ENCODE results near the gene KCNE1. TPM values are rescaled to one million over a fixed set of nuclear protein-coding genes. Genes with fewer than 3 reads are reported as not detected.
"Not testable (repeated sequence)": the region's sequence is repeated elsewhere in the genome, so short reads cannot be mapped to it uniquely, and the experiment has no call there.

KCNE1 gene
- total RNA-seq, 1 experiment from 2014 or later = not detected

DNA sequence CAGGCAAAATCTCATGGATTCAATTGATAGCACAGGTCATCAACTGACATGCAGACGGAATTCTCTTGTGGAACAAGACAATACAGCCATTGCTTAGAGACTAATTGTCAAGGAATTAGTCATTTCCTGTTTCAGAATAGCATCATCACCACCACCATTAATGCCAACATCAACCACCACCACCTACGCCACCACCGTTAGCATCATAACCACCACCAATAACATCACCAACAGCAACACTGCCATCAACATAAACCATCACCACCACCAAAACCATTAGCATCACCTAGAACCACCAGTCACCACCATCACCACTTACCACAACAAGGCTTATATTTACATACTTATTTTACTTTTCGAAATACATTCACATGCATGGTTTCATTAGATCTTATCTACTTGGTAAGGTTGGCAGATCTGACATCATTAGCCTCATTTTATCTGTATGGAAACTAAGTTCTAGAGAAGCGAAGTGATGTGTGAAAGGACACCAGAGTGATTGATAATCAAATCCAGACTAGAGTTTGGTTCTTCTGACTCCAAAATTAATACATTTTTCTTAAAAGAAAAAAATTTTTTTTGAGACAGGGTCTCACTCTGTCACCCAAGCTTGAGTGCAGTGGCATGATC, 94.4 kb downstream of the KCNE1 start:
- H3K4me1 ChIP-seq (ENCODE audit: low read length); H3K9me3 ChIP-seq (ENCODE audit: low read length); DNase-seq; H2AFZ ChIP-seq (ENCODE audit: low read length); H3K27me3 ChIP-seq (ENCODE audit: low read length); H3K36me3 ChIP-seq (ENCODE audit: insufficient read depth, low read length); H3K4me2 ChIP-seq (ENCODE audit: low read depth, low read length, poor library complexity, severe bottlenecking); H3K9me2 ChIP-seq (replicated peaks; ENCODE audit: insufficient read depth, low read length); H4K20me1 ChIP-seq (ENCODE audit: insufficient read depth, low read depth, low read length); H3K27ac ChIP-seq (ENCODE audit: low read length); H3K79me2 ChIP-seq (ENCODE audit: low read length); H3K4me3 ChIP-seq (ENCODE audit: low read length); H3K9ac ChIP-seq (ENCODE audit: low read length): not testable (repeated sequence)

DNA sequence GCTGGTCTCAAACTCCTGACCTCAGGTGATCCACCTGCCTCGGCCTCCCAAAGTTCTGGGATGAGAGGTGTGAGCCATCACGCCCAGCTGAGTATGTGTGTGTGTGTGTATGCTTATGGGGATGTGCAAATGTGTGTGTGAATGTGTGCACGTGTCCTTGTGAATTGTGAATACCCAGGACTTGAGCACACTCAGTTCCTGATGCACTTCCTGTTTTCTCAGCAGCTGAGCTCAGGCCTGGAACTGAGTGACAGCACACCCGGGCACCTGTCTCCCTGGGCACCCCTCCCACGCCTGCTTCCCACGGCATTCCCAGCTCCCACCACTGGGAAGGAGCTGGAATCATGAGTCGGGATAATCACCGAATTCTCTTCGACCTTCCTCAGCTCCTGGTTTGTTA, 104.7 kb downstream of the KCNE1 start:
- not testable (repeated sequence) for H3K4me2 ChIP-seq (ENCODE audit: low read depth, low read length, poor library complexity, severe bottlenecking); H3K4me1 ChIP-seq (ENCODE audit: low read length); H2AFZ ChIP-seq (ENCODE audit: low read length); H3K36me3 ChIP-seq (ENCODE audit: insufficient read depth, low read length); H4K20me1 ChIP-seq (ENCODE audit: insufficient read depth, low read depth, low read length); H3K9ac ChIP-seq (ENCODE audit: low read length); H3K9me2 ChIP-seq (replicated peaks; ENCODE audit: insufficient read depth, low read length); H3K9me3 ChIP-seq (ENCODE audit: low read length); H3K27ac ChIP-seq (ENCODE audit: low read length); DNase-seq; H3K27me3 ChIP-seq (ENCODE audit: low read length); H3K4me3 ChIP-seq (ENCODE audit: low read length); H3K79me2 ChIP-seq (ENCODE audit: low read length)

- H3K9me2 ChIP-seq (replicated peaks; ENCODE audit: insufficient read depth, low read length); H2AFZ ChIP-seq (ENCODE audit: low read length); H4K20me1 ChIP-seq (ENCODE audit: insufficient read depth, low read depth, low read length); H3K9me3 ChIP-seq (ENCODE audit: low read length); H3K79me2 ChIP-seq (ENCODE audit: low read length); H3K4me2 ChIP-seq (ENCODE audit: low read depth, low read length, poor library complexity, severe bottlenecking); H3K4me1 ChIP-seq (ENCODE audit: low read length); H3K9ac ChIP-seq (ENCODE audit: low read length); H3K4me3 ChIP-seq (ENCODE audit: low read length); H3K27ac ChIP-seq (ENCODE audit: low read length); H3K36me3 ChIP-seq (ENCODE audit: insufficient read depth, low read length); H3K27me3 ChIP-seq (ENCODE audit: low read length); DNase-seq: not testable (repeated sequence)
These were observed 105.3 kb downstream of the KCNE1 start for GRCh38 chr21:34406676-34407075.

DNA sequence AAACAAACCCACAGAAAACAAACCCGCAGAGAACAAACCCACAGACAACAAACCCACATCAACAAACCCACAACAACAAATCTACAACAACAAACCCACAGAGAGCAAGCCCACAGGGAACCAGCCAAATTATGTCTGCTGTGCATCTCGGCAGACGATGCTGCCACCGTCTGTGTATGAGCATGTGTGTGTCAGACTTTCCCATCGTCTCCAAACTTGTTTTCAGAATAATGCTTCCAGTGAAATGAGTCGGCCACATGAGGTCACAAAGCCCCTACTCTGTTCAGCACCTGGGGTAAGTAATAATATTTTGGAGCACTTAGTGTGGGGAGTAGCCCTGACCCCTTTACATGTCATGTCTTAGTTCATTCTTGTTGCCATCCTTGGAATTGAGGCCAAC, 105.9 kb downstream of the KCNE1 start:
- H3K4me1 ChIP-seq (ENCODE audit: low read length); H3K4me2 ChIP-seq (ENCODE audit: low read depth, low read length, poor library complexity, severe bottlenecking); H3K9ac ChIP-seq (ENCODE audit: low read length); H3K4me3 ChIP-seq (ENCODE audit: low read length); H3K27me3 ChIP-seq (ENCODE audit: low read length); H4K20me1 ChIP-seq (ENCODE audit: insufficient read depth, low read depth, low read length); H3K79me2 ChIP-seq (ENCODE audit: low read length); H2AFZ ChIP-seq (ENCODE audit: low read length); H3K27ac ChIP-seq (ENCODE audit: low read length); H3K9me2 ChIP-seq (replicated peaks; ENCODE audit: insufficient read depth, low read length); H3K36me3 ChIP-seq (ENCODE audit: insufficient read depth, low read length); H3K9me3 ChIP-seq (ENCODE audit: low read length); DNase-seq: not testable (repeated sequence)

- not testable (repeated sequence) for H3K9me2 ChIP-seq (replicated peaks; ENCODE audit: insufficient read depth, low read length); H3K4me1 ChIP-seq (ENCODE audit: low read length); H3K4me3 ChIP-seq (ENCODE audit: low read length); H3K4me2 ChIP-seq (ENCODE audit: low read depth, low read length, poor library complexity, severe bottlenecking); H2AFZ ChIP-seq (ENCODE audit: low read length); H3K27ac ChIP-seq (ENCODE audit: low read length); H3K36me3 ChIP-seq (ENCODE audit: insufficient read depth, low read length); H4K20me1 ChIP-seq (ENCODE audit: insufficient read depth, low read depth, low read length); H3K27me3 ChIP-seq (ENCODE audit: low read length); DNase-seq; H3K9ac ChIP-seq (ENCODE audit: low read length); H3K9me3 ChIP-seq (ENCODE audit: low read length); H3K79me2 ChIP-seq (ENCODE audit: low read length)
These were observed 106.3 kb downstream of the KCNE1 start for GRCh38 chr21:34405686-34406085.

GRCh38 chr21:34404742-34405141, 107.3 kb downstream of the KCNE1 start:
- H3K36me3 ChIP-seq (ENCODE audit: insufficient read depth, low read length); H3K27me3 ChIP-seq (ENCODE audit: low read length); H3K9me2 ChIP-seq (replicated peaks; ENCODE audit: insufficient read depth, low read length); H4K20me1 ChIP-seq (ENCODE audit: insufficient read depth, low read depth, low read length); H3K4me1 ChIP-seq (ENCODE audit: low read length); H3K27ac ChIP-seq (ENCODE audit: low read length); H3K79me2 ChIP-seq (ENCODE audit: low read length); H3K9me3 ChIP-seq (ENCODE audit: low read length); H3K4me3 ChIP-seq (ENCODE audit: low read length); H3K4me2 ChIP-seq (ENCODE audit: low read depth, low read length, poor library complexity, severe bottlenecking); H2AFZ ChIP-seq (ENCODE audit: low read length); DNase-seq; H3K9ac ChIP-seq (ENCODE audit: low read length): not testable (repeated sequence)

GRCh38 chr21:34400522-34400921, 111.5 kb downstream of the KCNE1 start:
- not testable (repeated sequence) for H3K9me2 ChIP-seq (replicated peaks; ENCODE audit: insufficient read depth, low read length); DNase-seq; H3K27ac ChIP-seq (ENCODE audit: low read length); H3K9ac ChIP-seq (ENCODE audit: low read length); H3K27me3 ChIP-seq (ENCODE audit: low read length); H3K4me1 ChIP-seq (ENCODE audit: low read length); H2AFZ ChIP-seq (ENCODE audit: low read length); H3K4me3 ChIP-seq (ENCODE audit: low read length); H3K79me2 ChIP-seq (ENCODE audit: low read length); H4K20me1 ChIP-seq (ENCODE audit: insufficient read depth, low read depth, low read length); H3K4me2 ChIP-seq (ENCODE audit: low read depth, low read length, poor library complexity, severe bottlenecking); H3K36me3 ChIP-seq (ENCODE audit: insufficient read depth, low read length); H3K9me3 ChIP-seq (ENCODE audit: low read length)

Small RNAs within 50 kb of the gene (small RNA-seq; reads per million reads assigned to genes)
- gene RF00614 = not detected

Other genes starting within 250 kb of the KCNE1 start
- not detected in 2 replicates for gene KCNE2, start 148.2 kb downstream of the KCNE1 start, total RNA-seq (2014; rRNA removed; shearing (Covaris generic); ENCODE audit: low replicate concordance)
- 3.5 and 13.5 TPM in 2 replicates for gene SMIM11, start 136.7 kb downstream of the KCNE1 start, total RNA-seq (2014; rRNA removed; shearing (Covaris generic); ENCODE audit: low replicate concordance)
- not detected in 2 replicates for gene SMIM34, start 88.3 kb downstream of the KCNE1 start, total RNA-seq (2014; rRNA removed; shearing (Covaris generic); ENCODE audit: low replicate concordance)
- 2.5 and 3.4 TPM in 2 replicates for gene RCAN1, start 102.9 kb upstream of the KCNE1 start, total RNA-seq (2014; rRNA removed; shearing (Covaris generic); ENCODE audit: low replicate concordance)
- gene CLIC6, start 156.8 kb upstream of the KCNE1 start, total RNA-seq (2014; rRNA removed; shearing (Covaris generic); ENCODE audit: low replicate concordance) = not detected in 2 replicates